ENCODE results near the gene KCNQ1. TPM values are rescaled to one million over a fixed set of nuclear protein-coding genes. Genes with fewer than 3 reads are reported as not detected.
A peak's percentile ranks its signal among the peaks of the same experiment; 100 is the strongest.

KCNQ1 gene
- total RNA-seq, 4 donors from 2014 or later: 0.81 to 2.2 (median 1.6) TPM

DNA sequence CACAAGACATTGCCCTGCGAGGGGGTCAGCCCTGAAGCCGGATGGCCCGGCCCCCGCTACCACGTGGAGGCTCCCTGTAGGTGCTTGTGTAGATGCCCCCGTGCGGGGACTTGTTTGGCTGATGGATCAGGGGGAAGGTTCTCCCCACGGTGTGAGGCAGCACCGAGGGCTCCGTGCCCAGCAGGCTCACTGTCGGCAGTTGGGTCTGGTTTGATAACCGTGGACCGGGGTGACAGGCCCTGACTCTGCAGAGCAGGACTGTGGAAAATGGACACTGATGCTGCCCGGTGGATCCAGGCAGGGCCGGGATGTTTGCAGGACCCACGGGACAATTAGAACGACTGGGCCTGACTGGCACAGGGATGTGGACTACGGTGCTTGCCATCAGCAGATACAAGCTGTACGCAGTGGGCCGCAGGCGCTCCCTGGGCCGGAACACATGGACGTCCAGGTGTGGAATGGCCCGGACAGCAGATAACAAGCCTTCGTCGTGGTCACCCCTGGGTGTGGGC is 19.0 kb downstream of the KCNQ1 start:
- intact Hi-C loops (cut with DNase I; ENCODE audit: low total_unique reads): no loop called here
- no peak for TF ChIP-seq POLR2A (IDR thresholded peaks at IDR 0.05)
- TF ChIP-seq, protein P1, sequence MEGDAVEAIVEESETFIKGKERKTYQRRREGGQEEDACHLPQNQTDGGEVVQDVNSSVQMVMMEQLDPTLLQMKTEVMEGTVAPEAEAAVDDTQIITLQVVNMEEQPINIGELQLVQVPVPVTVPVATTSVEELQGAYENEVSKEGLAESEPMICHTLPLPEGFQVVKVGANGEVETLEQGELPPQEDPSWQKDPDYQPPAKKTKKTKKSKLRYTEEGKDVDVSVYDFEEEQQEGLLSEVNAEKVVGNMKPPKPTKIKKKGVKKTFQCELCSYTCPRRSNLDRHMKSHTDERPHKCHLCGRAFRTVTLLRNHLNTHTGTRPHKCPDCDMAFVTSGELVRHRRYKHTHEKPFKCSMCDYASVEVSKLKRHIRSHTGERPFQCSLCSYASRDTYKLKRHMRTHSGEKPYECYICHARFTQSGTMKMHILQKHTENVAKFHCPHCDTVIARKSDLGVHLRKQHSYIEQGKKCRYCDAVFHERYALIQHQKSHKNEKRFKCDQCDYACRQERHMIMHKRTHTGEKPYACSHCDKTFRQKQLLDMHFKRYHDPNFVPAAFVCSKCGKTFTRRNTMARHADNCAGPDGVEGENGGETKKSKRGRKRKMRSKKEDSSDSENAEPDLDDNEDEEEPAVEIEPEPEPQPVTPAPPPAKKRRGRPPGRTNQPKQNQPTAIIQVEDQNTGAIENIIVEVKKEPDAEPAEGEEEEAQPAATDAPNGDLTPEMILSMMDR (IDR thresholded peaks at IDR 0.05): no peak
- H3K4me3 ChIP-seq (ENCODE audit: low read depth, poor library complexity, severe bottlenecking): no peak overlapping the region
- WGBS, 2 donors: 67 to 87% methylated on average over 18 to 26 of the region's 26 CpGs
- DNase-seq (ENCODE audit: low spot score in 2 of 2): peak in 1 of 2 donors; percentile 86

DNA sequence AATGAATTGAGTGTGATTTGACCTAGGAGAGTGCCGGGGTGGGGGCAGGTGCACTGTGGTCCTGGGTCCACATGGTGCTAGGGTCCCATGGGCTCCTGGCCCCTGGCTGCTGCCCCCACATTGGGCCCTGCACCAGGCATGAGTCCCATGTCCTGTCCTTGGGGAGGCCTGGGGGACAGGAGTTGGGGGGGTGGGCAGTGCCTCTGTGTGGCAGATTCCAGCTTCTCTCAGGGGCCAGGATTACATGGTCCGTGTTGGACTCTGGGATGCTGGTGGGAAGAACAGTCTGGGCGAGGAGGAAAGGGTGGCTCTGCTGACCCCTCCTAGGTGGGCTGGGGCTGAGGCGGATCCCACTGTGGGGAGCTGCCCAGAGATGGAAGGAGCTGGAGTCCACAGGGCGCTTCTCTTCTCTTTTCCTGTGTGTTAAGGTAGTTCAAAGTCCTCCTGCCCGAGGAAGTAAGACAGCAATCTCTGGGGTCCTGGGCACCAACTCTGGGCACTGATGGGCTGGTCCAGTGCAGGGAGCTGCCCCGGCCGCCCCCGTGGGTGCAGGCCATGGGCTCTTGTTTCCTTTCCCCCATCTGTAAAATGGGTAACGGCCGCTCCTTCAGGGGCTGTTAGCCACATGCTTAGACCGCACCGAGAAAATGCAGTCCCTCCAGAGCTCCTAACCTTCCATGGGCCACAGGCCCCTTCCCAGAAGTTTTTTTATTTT is 19.8 kb downstream of the KCNQ1 start:
- DNase-seq (ENCODE audit: low spot score in 2 of 2): peak in 1 of 2 donors; percentile 78
- 87 to 92% methylated on average over 13 of the region's 13 CpGs for WGBS, 2 donors
- no peak overlapping the region for H3K4me3 ChIP-seq (ENCODE audit: low read depth, poor library complexity, severe bottlenecking)
- TF ChIP-seq, protein P1 (IDR thresholded peaks at IDR 0.05): no peak
- no peak for TF ChIP-seq POLR2A (IDR thresholded peaks at IDR 0.05)
- intact Hi-C loops (cut with DNase I; ENCODE audit: low total_unique reads): no loop called here

DNA sequence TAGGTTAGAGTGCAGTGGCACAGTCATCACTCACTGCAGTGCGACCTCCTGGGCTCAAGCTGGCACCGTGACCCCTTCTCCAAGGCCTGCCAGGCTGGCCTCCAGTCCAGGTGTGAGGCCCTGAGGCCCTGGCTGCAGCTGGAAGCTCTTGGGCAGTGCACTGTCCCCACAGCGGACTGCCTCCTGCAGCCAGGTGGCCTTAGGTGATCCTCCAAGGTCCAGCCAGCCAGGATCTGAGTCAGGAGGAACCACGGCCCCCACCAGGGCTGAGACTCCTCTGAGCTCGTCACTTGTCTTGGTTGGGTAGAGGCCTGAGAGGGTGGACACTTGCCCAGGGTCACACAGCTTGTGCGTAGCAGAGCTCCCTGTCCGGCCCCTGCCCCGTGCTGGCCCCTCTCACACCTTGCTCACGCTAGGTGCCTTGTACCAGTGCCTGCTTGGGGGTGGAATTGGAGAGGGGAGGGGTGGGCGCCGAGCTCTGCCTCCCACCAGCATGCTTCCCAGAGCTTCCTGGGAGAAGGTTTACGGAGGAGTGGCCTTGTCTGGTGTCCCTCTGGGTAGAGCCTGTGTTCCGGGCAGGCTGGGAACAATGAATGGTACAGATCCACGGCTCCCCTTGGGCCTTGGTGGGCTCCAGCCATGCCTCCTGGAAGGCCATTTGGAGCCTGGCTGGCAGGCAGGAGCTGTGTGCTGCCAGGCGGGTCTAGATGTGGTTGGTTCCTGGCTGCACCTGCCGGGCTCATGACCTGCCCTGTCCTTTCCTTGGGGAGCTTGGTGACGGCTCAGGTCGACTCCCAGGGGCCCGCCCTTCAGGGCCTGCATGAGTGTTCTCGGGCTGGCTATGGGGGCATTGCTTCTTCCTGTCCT is 20.6 kb downstream of the KCNQ1 start:
- 83 to 92% methylated on average over 12 to 14 of the region's 20 CpGs for WGBS, 2 donors
- TF ChIP-seq, protein P1 (IDR thresholded peaks at IDR 0.05): no peak
- no peak for TF ChIP-seq POLR2A (IDR thresholded peaks at IDR 0.05)
- intact Hi-C loops (cut with DNase I; ENCODE audit: low total_unique reads): no loop called here
- peak in 1 of 2 donors; percentile 74 for DNase-seq (ENCODE audit: low spot score in 2 of 2)
- H3K4me3 ChIP-seq (ENCODE audit: low read depth, poor library complexity, severe bottlenecking): no peak overlapping the region

DNA sequence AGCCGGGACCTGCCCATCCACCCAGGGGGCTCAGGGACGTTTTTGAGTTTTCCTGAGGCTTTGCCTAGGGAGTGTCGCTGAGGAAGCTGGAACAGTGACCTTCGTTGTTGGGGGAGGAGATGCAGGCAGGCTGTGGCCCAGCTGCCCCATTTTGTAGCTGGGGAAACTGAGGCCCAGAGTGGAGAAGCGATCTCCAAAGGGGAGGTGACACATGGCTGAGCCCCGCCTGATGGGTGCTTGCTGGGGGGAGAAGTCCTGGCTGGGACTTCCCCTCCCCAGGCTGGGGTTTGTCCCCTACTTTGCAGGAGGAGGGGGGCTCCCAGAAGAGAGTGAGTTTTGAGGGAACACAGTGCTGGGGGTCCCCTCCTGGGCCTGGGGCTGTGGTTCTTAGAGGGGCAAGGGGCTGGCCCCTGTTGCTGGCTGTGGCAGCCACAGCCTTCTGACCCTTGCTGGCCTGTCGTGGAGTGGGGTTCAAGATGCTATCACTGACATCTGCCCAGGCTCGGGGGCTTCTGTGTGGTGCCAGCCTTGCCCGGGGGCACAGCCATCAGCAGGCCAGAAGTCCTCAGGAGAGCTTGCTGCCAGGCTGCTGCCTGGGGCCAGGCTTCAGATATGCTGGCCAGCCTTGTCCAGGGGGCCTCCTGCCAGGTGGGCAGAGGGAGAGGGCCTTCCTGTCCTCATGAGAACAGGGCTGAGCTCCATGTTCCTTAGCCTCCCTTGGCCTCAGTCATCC is 21.4 kb downstream of the KCNQ1 start:
- TF ChIP-seq, protein P1 (IDR thresholded peaks at IDR 0.05): no peak
- no peak for TF ChIP-seq POLR2A (IDR thresholded peaks at IDR 0.05)
- intact Hi-C loops (cut with DNase I; ENCODE audit: low total_unique reads): no loop called here
- 73 to 81% methylated on average over 8 to 9 of the region's 9 CpGs for WGBS, 2 donors
- peak in 1 of 2 donors; percentile 64 for DNase-seq (ENCODE audit: low spot score in 2 of 2)
- H3K4me3 ChIP-seq (ENCODE audit: low read depth, poor library complexity, severe bottlenecking): no peak overlapping the region

DNA sequence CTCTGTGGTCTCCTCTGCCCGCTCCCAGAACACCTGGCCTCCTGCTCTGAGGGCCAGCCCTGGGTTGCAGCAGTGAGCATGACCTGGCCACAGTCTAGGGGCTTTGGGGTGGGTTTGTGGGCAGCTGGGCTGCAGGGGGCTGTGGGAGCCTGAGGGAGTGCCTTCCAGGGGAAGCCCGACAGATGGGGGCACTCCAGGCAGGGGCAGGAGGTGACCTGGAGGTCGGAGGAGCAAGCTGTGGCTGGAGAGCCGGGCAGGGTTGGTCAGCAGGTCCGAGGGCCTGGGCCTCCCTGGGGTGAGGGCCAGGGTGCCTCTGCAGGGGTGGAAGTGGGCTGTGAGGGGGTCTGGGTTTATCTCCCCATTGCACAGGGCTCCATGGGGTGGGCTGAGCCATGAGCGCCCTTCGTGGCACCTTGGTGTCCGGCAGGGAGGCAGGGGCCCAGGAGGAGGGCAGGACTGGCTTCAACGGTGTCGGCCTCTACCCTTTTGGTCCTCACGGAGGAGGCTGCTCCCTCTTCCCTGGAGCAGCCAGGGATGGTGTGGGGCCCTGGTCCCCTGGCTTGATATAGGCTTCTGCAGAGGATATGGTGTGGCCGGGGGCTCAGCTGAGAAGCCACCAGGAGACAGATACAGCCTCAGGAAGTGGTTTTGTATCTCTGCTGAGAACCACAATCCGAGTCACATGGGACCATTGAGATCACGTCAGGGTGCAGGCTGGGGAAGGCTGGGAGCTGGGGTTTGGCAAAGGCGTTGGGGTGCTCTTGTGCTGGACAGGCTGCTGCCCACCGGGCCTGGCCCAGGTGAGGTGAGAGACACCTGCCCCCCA is 22.3 kb downstream of the KCNQ1 start:
- TF ChIP-seq, protein P1 (IDR thresholded peaks at IDR 0.05): no peak
- TF ChIP-seq POLR2A (IDR thresholded peaks at IDR 0.05): no peak
- H3K4me3 ChIP-seq (ENCODE audit: low read depth, poor library complexity, severe bottlenecking): no peak overlapping the region
- peak in 1 of 2 donors; percentile 75 for DNase-seq (ENCODE audit: low spot score in 2 of 2)
- WGBS, 2 donors: 77 to 80% methylated on average over 15 to 16 of the region's 16 CpGs
- intact Hi-C loops (cut with DNase I; ENCODE audit: low total_unique reads): no loop called here

Data from lower leg skin (tissue), 4 donors.